ENCODE results near the gene AP3B2. TPM values are rescaled to one million over a fixed set of nuclear protein-coding genes. Genes with fewer than 3 reads are reported as not detected.

The AP3B2 gene
- total and polyA plus RNA-seq, 7 donors, result 0.13 to 2.0 (median 0.27) TPM; not detected in 1

DNA sequence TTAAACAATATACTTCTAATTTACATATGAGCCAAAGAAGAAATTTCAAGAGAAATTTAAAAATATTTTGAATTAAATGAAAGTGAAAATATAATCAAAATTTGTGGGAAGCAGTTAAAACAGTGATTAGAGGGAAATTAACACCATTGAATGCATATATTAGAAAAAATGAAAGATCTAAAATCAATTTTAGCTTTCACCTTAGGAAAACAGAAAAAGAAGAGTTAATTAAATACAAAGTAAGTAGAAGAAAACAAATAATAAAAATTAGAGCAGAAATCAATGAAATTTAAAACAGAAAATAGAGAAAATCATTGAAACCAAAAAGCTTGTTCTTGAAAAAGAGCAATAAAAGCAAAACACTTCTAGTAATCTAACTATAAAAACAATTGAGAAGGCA lies 38.6 kb upstream of the AP3B2 start:
- DNase-seq (no peak), ATAC-seq (no peak)
- TF ChIP-seq, protein P1, sequence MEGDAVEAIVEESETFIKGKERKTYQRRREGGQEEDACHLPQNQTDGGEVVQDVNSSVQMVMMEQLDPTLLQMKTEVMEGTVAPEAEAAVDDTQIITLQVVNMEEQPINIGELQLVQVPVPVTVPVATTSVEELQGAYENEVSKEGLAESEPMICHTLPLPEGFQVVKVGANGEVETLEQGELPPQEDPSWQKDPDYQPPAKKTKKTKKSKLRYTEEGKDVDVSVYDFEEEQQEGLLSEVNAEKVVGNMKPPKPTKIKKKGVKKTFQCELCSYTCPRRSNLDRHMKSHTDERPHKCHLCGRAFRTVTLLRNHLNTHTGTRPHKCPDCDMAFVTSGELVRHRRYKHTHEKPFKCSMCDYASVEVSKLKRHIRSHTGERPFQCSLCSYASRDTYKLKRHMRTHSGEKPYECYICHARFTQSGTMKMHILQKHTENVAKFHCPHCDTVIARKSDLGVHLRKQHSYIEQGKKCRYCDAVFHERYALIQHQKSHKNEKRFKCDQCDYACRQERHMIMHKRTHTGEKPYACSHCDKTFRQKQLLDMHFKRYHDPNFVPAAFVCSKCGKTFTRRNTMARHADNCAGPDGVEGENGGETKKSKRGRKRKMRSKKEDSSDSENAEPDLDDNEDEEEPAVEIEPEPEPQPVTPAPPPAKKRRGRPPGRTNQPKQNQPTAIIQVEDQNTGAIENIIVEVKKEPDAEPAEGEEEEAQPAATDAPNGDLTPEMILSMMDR (IDR thresholded peaks at IDR 0.05), result no peak
- Histone ChIP-seq H3K4me1 (peaks cover 27% of the 10 kb centered on the region), H3K9me3 (no peaks in the 10 kb centered on the region), H3K27me3 (ENCODE audit: insufficient read depth in 3 of 3, low read length in 2 of 3) (no peaks in the 10 kb centered on the region), H3K27ac (no peak overlapping the region), H3K36me3 (ENCODE audit: insufficient read depth in 1 of 2, low read depth in 1 of 2) (peaks cover 3 to 18% of the 10 kb centered on the region in 2 donors), H3K4me3 (no peak overlapping the region)
- intact Hi-C loops (cut with DNase I), result no loop called here

DNA sequence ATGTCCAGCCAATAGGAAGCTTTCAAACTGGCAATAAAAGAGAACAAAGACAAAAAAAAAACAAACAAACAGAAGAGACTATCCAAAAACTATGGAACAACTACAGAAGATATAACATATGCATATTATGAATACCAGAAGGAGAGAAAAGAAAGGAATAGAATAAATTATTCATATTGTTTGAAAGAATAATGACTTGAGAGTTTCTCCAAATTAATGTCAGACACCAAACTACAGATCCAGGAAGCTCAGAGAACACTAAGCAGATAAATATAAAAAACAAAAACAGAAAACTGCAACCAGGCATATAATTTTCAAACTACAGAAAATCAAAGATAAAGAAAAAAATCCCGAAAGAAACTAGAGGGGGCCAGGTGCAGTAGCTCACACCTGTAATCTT lies 34.1 kb upstream of the AP3B2 start:
- 82 to 93% (median 93%) methylated on average over 1 of the region's 1 CpG for WGBS, 3 donors
- Histone ChIP-seq H3K4me1 (no peaks in the 10 kb centered on the region), H3K9me3 (no peaks in the 10 kb centered on the region), H3K27me3 (ENCODE audit: insufficient read depth in 3 of 3, low read length in 2 of 3) (no peaks in the 10 kb centered on the region), H3K36me3 (ENCODE audit: insufficient read depth in 1 of 2, low read depth in 1 of 2) (no peaks in the 10 kb centered on the region), H3K27ac (no peak overlapping the region), H3K4me3 (no peak overlapping the region)
- TF ChIP-seq, protein P1 (IDR thresholded peaks at IDR 0.05), result no peak
- no peak for ATAC-seq
- intact Hi-C loops (cut with DNase I), result no loop called here
- no peak for DNase-seq

DNA sequence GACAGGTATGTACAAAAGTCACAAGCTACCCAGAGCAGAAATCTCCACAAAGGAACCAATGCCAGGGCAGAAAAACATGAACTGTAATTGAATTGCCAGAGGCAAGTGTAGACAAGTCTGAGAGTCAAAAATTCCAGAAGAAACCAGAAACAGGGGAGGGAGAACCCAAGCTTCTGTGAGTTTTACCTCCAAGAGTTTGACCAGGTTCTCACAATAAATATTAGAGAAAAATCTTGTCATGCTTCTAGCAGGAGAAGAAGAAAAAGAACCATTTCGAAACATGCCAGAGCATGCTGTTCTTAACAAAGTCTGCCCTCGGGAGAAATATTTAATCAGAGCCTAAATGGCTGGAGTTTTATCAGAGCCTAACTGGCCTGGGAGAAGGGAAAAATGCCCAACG lies 32.5 kb upstream of the AP3B2 start:
- no peaks in the 10 kb centered on the region for H3K4me1 ChIP-seq
- intact Hi-C loops (cut with DNase I), result no loop called here
- no peak for DNase-seq
- TF ChIP-seq, protein P1 (IDR thresholded peaks at IDR 0.05), result no peak
- H3K27ac ChIP-seq, result no peak overlapping the region
- WGBS, 3 donors, result 89 to 92% (median 92%) methylated on average over 3 of the region's 3 CpGs
- no peaks in the 10 kb centered on the region for H3K9me3 ChIP-seq
- no peak overlapping the region for H3K4me3 ChIP-seq
- ATAC-seq, result no peak
- no peaks in the 10 kb centered on the region for H3K27me3 ChIP-seq (ENCODE audit: insufficient read depth in 3 of 3, low read length in 2 of 3)
- peaks cover 0 to 2% of the 10 kb centered on the region in 2 donors for H3K36me3 ChIP-seq (ENCODE audit: insufficient read depth in 1 of 2, low read depth in 1 of 2)

DNA sequence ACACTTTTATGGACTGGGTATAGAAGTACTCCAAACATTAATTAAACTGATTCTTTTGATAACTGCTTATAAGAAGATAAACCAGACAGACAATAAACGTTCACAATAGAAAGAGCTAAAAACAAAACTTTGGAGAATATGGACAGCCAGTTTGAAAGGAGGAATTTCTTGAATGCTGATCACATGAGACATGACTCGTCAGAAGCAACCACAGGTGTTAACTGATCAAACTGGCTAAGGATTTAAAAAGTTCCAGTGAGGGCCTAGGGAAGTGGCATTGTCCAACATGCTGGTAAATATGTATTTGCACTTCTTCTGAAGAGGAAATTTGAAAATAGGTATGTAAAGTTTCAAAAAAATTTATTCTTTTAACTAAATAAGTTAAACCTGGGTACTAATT lies 29.4 kb upstream of the AP3B2 start:
- Histone ChIP-seq H3K36me3 (ENCODE audit: insufficient read depth in 1 of 2, low read depth in 1 of 2) (peaks cover 0 to 11% of the 10 kb centered on the region in 2 donors), H3K9me3 (no peaks in the 10 kb centered on the region), H3K4me1 (no peaks in the 10 kb centered on the region), H3K27ac (no peak overlapping the region), H3K4me3 (no peak overlapping the region), H3K27me3 (ENCODE audit: insufficient read depth in 3 of 3, low read length in 2 of 3) (no peaks in the 10 kb centered on the region)
- 61 to 77% (median 71%) methylated on average over 2 of the region's 2 CpGs for WGBS, 3 donors
- ATAC-seq (no peak), DNase-seq (no peak)
- intact Hi-C loops (cut with DNase I), result no loop called here
- TF ChIP-seq, protein P1 (IDR thresholded peaks at IDR 0.05), result no peak

DNA sequence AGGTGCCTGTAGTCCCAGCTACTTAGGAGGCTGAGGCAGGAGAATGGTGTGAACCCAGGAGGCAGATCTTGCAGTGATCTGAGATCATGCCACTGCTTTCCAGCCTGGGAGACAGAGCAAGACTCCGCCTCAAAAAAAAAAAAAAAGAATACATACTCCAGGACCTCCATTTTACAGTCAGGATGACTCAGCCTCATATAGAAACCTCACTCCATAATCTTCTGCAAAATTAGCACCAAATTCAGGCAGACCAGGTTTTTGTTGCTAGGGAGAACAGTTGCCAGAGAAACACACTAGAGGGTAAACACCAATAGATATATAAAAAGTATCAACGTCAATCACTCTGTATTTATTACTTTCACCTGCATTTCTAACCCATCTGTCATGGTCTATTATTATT lies 28.3 kb upstream of the AP3B2 start:
- 86 to 90% (median 89%) methylated on average over 2 of the region's 2 CpGs for WGBS, 3 donors
- Histone ChIP-seq H3K4me1 (no peaks in the 10 kb centered on the region), H3K27me3 (ENCODE audit: insufficient read depth in 3 of 3, low read length in 2 of 3) (no peaks in the 10 kb centered on the region), H3K9me3 (no peaks in the 10 kb centered on the region), H3K4me3 (no peak overlapping the region), H3K36me3 (ENCODE audit: insufficient read depth in 1 of 2, low read depth in 1 of 2) (peaks cover 0 to 11% of the 10 kb centered on the region in 2 donors), H3K27ac (no peak overlapping the region)
- intact Hi-C loops (cut with DNase I), result no loop called here
- ATAC-seq (no peak), DNase-seq (no peak)
- TF ChIP-seq, protein P1 (IDR thresholded peaks at IDR 0.05), result no peak

All from psoas muscle (tissue), 8 donors.